SK-N-SH (cell line): ENCODE results near the gene CSNK1G2. TPM values are rescaled to one million over a fixed set of nuclear protein-coding genes. Genes with fewer than 3 reads are reported as not detected.

Experiments used
- CTCF ChIA-PET: fragments of 300-600, 350-600 bp; formaldehyde crosslinking; extraction: SDS; loops from one replicate; lab custom pipeline; 2021; lab: Yijun Ruan, JAX
- POLR2A ChIA-PET: fragments of 350-600 bp; sonication (Branson Sonifier 250); formaldehyde crosslinking; extraction: SDS; loops from one replicate; lab custom pipeline; 2020; ENCODE audit warnings: antibody characterized with exemption, inconsistent platforms; lab: Yijun Ruan, JAX
- DNase-seq: peaks from one replicate; pipeline ENCODE4 v3.0.0; 2012
- H2AFZ ChIP-seq: fragments of 200-600 bp; sonication (generic); 2 replicates; pipeline ENCODE4 v1.8.1; 2016; ENCODE audit warnings: antibody characterized with exemption, mild to moderate bottlenecking, low read depth
- H3F3A ChIP-seq: fragments of 200-600 bp; sonication (generic); replicated peaks from 2 replicates; pipeline ENCODE3; 2016; ENCODE audit warnings: antibody characterized with exemption, mild to moderate bottlenecking; ENCODE audit not compliant: insufficient read depth
- H3K27ac ChIP-seq, 2 experiments: fragments of 200-500 bp in 1 of 2; fragments of 200-600 bp in 1 of 2; sonication (Bioruptor generic) in 1 of 2; sonication (generic), shearing (Covaris generic) in 1 of 2; 2 replicates each; pipeline versions ENCODE4 v1.5.1 to v1.6.1; 2014 to 2016; ENCODE audit warnings: low read depth in 2 of 2, inconsistent platforms in 1 of 2, low read length in 1 of 2, mild to moderate bottlenecking in 1 of 2, mixed read lengths in 1 of 2
- H3K27me3 ChIP-seq: fragments of 200-600 bp; sonication (generic), shearing (Covaris generic); 2 replicates; pipeline ENCODE4 v1.6.1; 2016; ENCODE audit warnings: mixed run types; ENCODE audit not compliant: insufficient read depth
- H3K36me3 ChIP-seq, 2 experiments: fragments of 200-500 bp in 1 of 2; fragments of 200-600 bp in 1 of 2; sonication (Bioruptor generic) in 1 of 2; sonication (generic) in 1 of 2; replicated peaks in 1 of 2; 2 replicates each; pipeline versions ENCODE3 to v1.5.1; 2014 to 2016; ENCODE audit warnings: low read length in 1 of 2, mild to moderate bottlenecking in 1 of 2; ENCODE audit not compliant: insufficient read depth in 2 of 2, control insufficient read depth in 1 of 2
- H3K4me1 ChIP-seq, 2 experiments: fragments of 200-500 bp in 1 of 2; fragments of 200-600 bp in 1 of 2; sonication (Bioruptor generic) in 1 of 2; sonication (generic), shearing (Covaris generic) in 1 of 2; 2 replicates each; pipeline versions ENCODE4 v1.5.1 to v1.6.1; 2014 to 2016; ENCODE audit warnings: low read depth in 1 of 2, low read length in 1 of 2, mixed run types in 1 of 2; ENCODE audit not compliant: insufficient read depth in 2 of 2, control insufficient read depth in 1 of 2
- H3K4me2 ChIP-seq: fragments of 200-600 bp; sonication (generic), shearing (Covaris generic); 2 replicates; pipeline ENCODE4 v1.6.1; 2017; ENCODE audit warnings: mixed run types
- H3K4me3 ChIP-seq, 2 experiments: fragments of 200-500 bp in 1 of 2; fragments of 200-600 bp in 1 of 2; sonication (Bioruptor generic) in 1 of 2; sonication (generic), shearing (Covaris generic) in 1 of 2; 2 replicates each; pipeline versions ENCODE4 v1.5.1 to v1.8.1; 2014 to 2016; ENCODE audit warnings: low read depth in 2 of 2, inconsistent platforms in 1 of 2, low read length in 1 of 2, mild to moderate bottlenecking in 1 of 2, mixed read lengths in 1 of 2, moderate library complexity in 1 of 2
- H3K79me2 ChIP-seq: fragments of 200-600 bp; sonication (generic); 2 replicates; pipeline ENCODE4 v1.8.1; 2017; ENCODE audit warnings: mild to moderate bottlenecking; ENCODE audit not compliant: insufficient read depth
- H3K9ac ChIP-seq: fragments of 200-600 bp; sonication (generic); 2 replicates; pipeline ENCODE4 v1.6.1; 2017; ENCODE audit warnings: mixed run types
- H3K9me2 ChIP-seq: fragments of 200-600 bp; sonication (generic); 2 replicates; pipeline ENCODE4 v1.6.1; 2017; ENCODE audit warnings: mixed run types
- H3K9me3 ChIP-seq: fragments of 200-600 bp; sonication (generic); 2 replicates; pipeline ENCODE4 v1.6.1; 2017; ENCODE audit warnings: mixed run types, mild to moderate bottlenecking, moderate library complexity
- H4K20me1 ChIP-seq: fragments of 200-600 bp; sonication (generic); 2 replicates; pipeline ENCODE4 v1.6.1; 2017; ENCODE audit warnings: mild to moderate bottlenecking, mixed run types; ENCODE audit not compliant: insufficient read depth
- ELF1 ChIP-seq: IDR thresholded peaks from 2 replicates; pipeline ENCODE4 v1.4.0; 2012
- EZH2phosphoT487 ChIP-seq: fragments of 200-600 bp; sonication (generic); IDR thresholded peaks from 2 replicates; pipeline ENCODE4 v1.6.1; 2017; ENCODE audit warnings: low read depth, mixed run types, mild to moderate bottlenecking, antibody characterized with exemption, moderate library complexity, borderline replicate concordance
- FOSL2 ChIP-seq: IDR thresholded peaks from 2 replicates; pipeline ENCODE4 v1.4.0; 2012; ENCODE audit warnings: low read depth, mild to moderate bottlenecking, moderate library complexity, borderline replicate concordance
- FOXJ3 ChIP-seq: sonication (generic); formaldehyde crosslinking; IDR thresholded peaks from 2 replicates; pipeline ENCODE4 v1.5.1; 2020; ENCODE audit warnings: mild to moderate bottlenecking, missing genetic modification reagents
- FOXM1 ChIP-seq: IDR thresholded peaks from 2 replicates; pipeline ENCODE4 v1.4.0; 2012; ENCODE audit warnings: low read depth, mild to moderate bottlenecking
- GATA2 ChIP-seq: sonication (generic); formaldehyde crosslinking; IDR thresholded peaks from 2 replicates; pipeline ENCODE4 v1.5.0; 2020; ENCODE audit warnings: mild to moderate bottlenecking, missing genetic modification reagents
- MEF2A ChIP-seq: IDR thresholded peaks from 2 replicates; pipeline ENCODE4 v1.4.0; 2012; ENCODE audit warnings: low read depth, borderline replicate concordance
- NFIC ChIP-seq: IDR thresholded peaks from 2 replicates; pipeline ENCODE4 v1.4.0; 2012; ENCODE audit warnings: borderline replicate concordance
- POLR2AphosphoS5 ChIP-seq: IDR thresholded peaks from 2 replicates; pipeline ENCODE4 v1.6.1; 2012; ENCODE audit warnings: low read depth, low read length
- RAD21 ChIP-seq: IDR thresholded peaks from 2 replicates; pipeline ENCODE4 v1.6.1; 2012; ENCODE audit warnings: mild to moderate bottlenecking, low read length
- RXRA ChIP-seq: IDR thresholded peaks from 2 replicates; pipeline ENCODE4 v1.4.0; 2012; ENCODE audit warnings: low read depth, mild to moderate bottlenecking, borderline replicate concordance
- SIN3A ChIP-seq: IDR thresholded peaks from 2 replicates; pipeline ENCODE4 v1.6.1; 2012; ENCODE audit warnings: low read depth, mild to moderate bottlenecking, low read length, moderate library complexity, borderline replicate concordance
- TAF1 ChIP-seq: IDR thresholded peaks from 2 replicates; pipeline ENCODE4 v1.6.1; 2012; ENCODE audit warnings: low read depth, mild to moderate bottlenecking, low read length, moderate library complexity, borderline replicate concordance
- TEAD4 ChIP-seq: IDR thresholded peaks from 2 replicates; pipeline ENCODE4 v1.4.0; 2012; ENCODE audit warnings: mild to moderate bottlenecking, borderline replicate concordance; ENCODE audit not compliant: insufficient read depth
- WGBS: methylation state at CpG from one replicate; pipeline ENCODE4 v1.1.6; 2017; ENCODE audit warnings: low lambda C conversion rate; 5-methylcytosine and 5-hydroxymethylcytosine counted together
- polyA plus RNA-seq, 3 experiments: library from polyadenylated mRNA; depleted of rRNA; stranded (reverse); fragments of >200 nt; gene quantifications; 2 replicates each; pipeline ENCODE4 v1.2.3, GENCODE V29; 2012
- TF ChIP-seq, protein P1 (sequence below): IDR thresholded peaks from 2 replicates; pipeline ENCODE4; 2012
- TF ChIP-seq, protein P2 (sequence below): fragments of 150-350 bp; IDR thresholded peaks from 2 replicates; pipeline ENCODE4 v1.6.1; 2016; ENCODE audit warnings: mild to moderate bottlenecking, low read depth, low read length
- TF ChIP-seq, protein P3 (sequence below): fragments of 200-600 bp; sonication (generic); IDR thresholded peaks from 2 replicates; pipeline ENCODE4 v1.6.1; 2017; ENCODE audit warnings: antibody characterized with exemption, mild to moderate bottlenecking, moderate library complexity
- TF ChIP-seq, protein P4 (sequence below): IDR thresholded peaks from 2 replicates; pipeline ENCODE4 v1.4.0; 2012; ENCODE audit warnings: low read depth, borderline replicate concordance
- TF ChIP-seq, protein P5 (sequence below): IDR thresholded peaks from 2 replicates; pipeline ENCODE4 v1.6.1; 2012; ENCODE audit warnings: mild to moderate bottlenecking, low read depth, low read length, moderate library complexity

CSNK1G2 gene
- polyA plus RNA-seq, 1 of the 3 experiments (the other 2 are of a cell fraction): 79.4 TPM

DNA sequence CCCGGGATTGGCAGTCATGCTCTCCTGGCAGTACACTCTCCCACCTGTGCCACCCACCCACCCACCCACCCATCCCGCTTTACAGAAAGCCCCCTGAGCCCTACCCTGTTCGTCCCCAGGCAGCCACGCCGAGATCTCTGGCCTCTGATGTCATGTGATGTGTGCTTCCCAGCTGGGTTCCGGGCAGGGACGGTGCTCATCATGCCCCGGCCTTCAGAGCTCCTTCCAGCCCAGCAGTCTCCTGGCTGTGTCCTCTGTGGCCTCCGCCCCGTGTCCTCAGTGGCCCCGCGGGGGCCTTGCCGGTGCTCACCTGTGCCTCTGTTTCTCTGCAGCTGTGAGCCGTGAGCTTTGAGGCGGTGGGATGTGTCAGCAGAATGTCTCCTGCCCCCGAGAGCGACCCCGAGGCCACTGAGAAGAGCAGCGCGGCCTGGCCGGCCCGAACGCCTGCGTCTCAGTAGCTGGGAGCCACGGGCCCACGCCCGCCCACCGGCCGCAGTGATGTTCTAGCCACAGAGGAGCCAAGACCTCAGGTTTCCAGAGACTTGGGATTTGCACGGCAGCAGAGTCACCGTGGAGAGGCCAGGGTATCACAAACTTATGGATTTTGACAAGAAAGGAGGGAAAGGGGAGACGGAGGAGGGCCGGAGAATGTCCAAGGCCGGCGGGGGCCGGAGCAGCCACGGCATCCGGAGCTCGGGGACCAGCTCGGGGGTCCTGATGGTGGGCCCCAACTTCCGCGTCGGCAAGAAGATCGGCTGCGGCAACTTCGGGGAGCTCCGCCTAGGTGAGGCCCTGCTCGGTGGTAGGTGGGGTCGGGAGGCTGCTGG is 28.4 kb downstream of the CSNK1G2 start:
- POLR2A ChIA-PET: no interaction called here
- no peaks in the 10 kb centered on the region for H3K9me2 ChIP-seq
- no peak overlapping the region for H3K9ac ChIP-seq
- H3K27ac ChIP-seq: no peak overlapping the region
- peaks cover 34% of the 10 kb centered on the region for H4K20me1 ChIP-seq
- H2AFZ ChIP-seq: no peak overlapping the region
- no peaks in the 10 kb centered on the region; a peak in 1 of 4 replicates for H3K4me1 ChIP-seq
- WGBS: 98% methylated on average over 35 of the region's 49 CpGs
- H3K9me3 ChIP-seq: no peaks in the 10 kb centered on the region
- peaks cover 5 to 13% of the 10 kb centered on the region in 2 experiments for H3K36me3 ChIP-seq
- no peaks in the 10 kb centered on the region for H3K27me3 ChIP-seq
- H3F3A ChIP-seq: no peaks in the 10 kb centered on the region
- no peak overlapping the region for H3K4me2 ChIP-seq
- DNase-seq: no peak
- CTCF ChIA-PET: interaction anchor here (2.6 kb wide), 1 partner anchor 23 kb away, joined by 7 read pairs; no protein-coding TSS in a partner anchor
- TF ChIP-seq, protein P1, sequence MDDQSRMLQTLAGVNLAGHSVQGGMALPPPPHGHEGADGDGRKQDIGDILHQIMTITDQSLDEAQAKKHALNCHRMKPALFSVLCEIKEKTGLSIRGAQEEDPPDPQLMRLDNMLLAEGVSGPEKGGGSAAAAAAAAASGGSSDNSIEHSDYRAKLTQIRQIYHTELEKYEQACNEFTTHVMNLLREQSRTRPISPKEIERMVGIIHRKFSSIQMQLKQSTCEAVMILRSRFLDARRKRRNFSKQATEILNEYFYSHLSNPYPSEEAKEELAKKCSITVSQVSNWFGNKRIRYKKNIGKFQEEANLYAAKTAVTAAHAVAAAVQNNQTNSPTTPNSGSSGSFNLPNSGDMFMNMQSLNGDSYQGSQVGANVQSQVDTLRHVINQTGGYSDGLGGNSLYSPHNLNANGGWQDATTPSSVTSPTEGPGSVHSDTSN: no peak
- TF ChIP-seq EZH2phosphoT487 (no peak), FOXM1 (no peak), RAD21 (no peak), FOXJ3 (CRISPR knock-in tag) (no peak), TEAD4 (no peak), MEF2A (no peak), SIN3A (no peak), NFIC (no peak), TAF1 (no peak), FOSL2 (no peak), ELF1 (no peak), POLR2AphosphoS5 (no peak), RXRA (no peak), GATA2 (CRISPR knock-in tag) (no peak)
- TF ChIP-seq, protein P2, sequence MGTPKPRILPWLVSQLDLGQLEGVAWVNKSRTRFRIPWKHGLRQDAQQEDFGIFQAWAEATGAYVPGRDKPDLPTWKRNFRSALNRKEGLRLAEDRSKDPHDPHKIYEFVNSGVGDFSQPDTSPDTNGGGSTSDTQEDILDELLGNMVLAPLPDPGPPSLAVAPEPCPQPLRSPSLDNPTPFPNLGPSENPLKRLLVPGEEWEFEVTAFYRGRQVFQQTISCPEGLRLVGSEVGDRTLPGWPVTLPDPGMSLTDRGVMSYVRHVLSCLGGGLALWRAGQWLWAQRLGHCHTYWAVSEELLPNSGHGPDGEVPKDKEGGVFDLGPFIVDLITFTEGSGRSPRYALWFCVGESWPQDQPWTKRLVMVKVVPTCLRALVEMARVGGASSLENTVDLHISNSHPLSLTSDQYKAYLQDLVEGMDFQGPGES: no peak
- TF ChIP-seq, protein P3, sequence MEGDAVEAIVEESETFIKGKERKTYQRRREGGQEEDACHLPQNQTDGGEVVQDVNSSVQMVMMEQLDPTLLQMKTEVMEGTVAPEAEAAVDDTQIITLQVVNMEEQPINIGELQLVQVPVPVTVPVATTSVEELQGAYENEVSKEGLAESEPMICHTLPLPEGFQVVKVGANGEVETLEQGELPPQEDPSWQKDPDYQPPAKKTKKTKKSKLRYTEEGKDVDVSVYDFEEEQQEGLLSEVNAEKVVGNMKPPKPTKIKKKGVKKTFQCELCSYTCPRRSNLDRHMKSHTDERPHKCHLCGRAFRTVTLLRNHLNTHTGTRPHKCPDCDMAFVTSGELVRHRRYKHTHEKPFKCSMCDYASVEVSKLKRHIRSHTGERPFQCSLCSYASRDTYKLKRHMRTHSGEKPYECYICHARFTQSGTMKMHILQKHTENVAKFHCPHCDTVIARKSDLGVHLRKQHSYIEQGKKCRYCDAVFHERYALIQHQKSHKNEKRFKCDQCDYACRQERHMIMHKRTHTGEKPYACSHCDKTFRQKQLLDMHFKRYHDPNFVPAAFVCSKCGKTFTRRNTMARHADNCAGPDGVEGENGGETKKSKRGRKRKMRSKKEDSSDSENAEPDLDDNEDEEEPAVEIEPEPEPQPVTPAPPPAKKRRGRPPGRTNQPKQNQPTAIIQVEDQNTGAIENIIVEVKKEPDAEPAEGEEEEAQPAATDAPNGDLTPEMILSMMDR: no peak
- TF ChIP-seq, protein P4, sequence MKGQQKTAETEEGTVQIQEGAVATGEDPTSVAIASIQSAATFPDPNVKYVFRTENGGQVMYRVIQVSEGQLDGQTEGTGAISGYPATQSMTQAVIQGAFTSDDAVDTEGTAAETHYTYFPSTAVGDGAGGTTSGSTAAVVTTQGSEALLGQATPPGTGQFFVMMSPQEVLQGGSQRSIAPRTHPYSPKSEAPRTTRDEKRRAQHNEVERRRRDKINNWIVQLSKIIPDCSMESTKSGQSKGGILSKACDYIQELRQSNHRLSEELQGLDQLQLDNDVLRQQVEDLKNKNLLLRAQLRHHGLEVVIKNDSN: no peak
- TF ChIP-seq, protein P5, sequence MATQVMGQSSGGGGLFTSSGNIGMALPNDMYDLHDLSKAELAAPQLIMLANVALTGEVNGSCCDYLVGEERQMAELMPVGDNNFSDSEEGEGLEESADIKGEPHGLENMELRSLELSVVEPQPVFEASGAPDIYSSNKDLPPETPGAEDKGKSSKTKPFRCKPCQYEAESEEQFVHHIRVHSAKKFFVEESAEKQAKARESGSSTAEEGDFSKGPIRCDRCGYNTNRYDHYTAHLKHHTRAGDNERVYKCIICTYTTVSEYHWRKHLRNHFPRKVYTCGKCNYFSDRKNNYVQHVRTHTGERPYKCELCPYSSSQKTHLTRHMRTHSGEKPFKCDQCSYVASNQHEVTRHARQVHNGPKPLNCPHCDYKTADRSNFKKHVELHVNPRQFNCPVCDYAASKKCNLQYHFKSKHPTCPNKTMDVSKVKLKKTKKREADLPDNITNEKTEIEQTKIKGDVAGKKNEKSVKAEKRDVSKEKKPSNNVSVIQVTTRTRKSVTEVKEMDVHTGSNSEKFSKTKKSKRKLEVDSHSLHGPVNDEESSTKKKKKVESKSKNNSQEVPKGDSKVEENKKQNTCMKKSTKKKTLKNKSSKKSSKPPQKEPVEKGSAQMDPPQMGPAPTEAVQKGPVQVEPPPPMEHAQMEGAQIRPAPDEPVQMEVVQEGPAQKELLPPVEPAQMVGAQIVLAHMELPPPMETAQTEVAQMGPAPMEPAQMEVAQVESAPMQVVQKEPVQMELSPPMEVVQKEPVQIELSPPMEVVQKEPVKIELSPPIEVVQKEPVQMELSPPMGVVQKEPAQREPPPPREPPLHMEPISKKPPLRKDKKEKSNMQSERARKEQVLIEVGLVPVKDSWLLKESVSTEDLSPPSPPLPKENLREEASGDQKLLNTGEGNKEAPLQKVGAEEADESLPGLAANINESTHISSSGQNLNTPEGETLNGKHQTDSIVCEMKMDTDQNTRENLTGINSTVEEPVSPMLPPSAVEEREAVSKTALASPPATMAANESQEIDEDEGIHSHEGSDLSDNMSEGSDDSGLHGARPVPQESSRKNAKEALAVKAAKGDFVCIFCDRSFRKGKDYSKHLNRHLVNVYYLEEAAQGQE: no peak
- H3K79me2 ChIP-seq: peaks cover 41% of the 10 kb centered on the region; the same call in 1 of the 2 replicates
- H3K4me3 ChIP-seq: no peak overlapping the region
